Coronary artery (tissue), 2 donors: ENCODE data around the gene FOXO3.
"Not testable (repeated sequence)": the region's sequence is repeated elsewhere in the genome, so short reads cannot be mapped to it uniquely, and the experiment has no call there.

Experiments used
- DNase-seq: peaks from one replicate; pipeline ENCODE4 v3.0.0-alpha.2; 2017; ENCODE audit warnings: low spot score
- H3K27ac ChIP-seq, 2 donors: fragments of 200-600 bp; sonication (generic); one replicate each; pipeline ENCODE4 v1.5.1; 2016 to 2019
- H3K4me3 ChIP-seq: fragments of 200-600 bp; sonication (generic); 2 replicates; pipeline ENCODE4 v1.5.1; 2016; ENCODE audit warnings: mild to moderate bottlenecking, moderate library complexity
- TF ChIP-seq, protein P1 (sequence below): fragments of 200-600 bp; sonication (generic); IDR thresholded peaks from one replicate; pipeline ENCODE4 v1.5.1; 2019; ENCODE audit warnings: antibody characterized with exemption

The FOXO3 gene

GRCh38 chr6:108528878-108529277, 31.8 kb upstream of the FOXO3 start:
- Histone ChIP-seq H3K27ac (no peak overlapping the region), H3K4me3 (no peak overlapping the region)
- TF ChIP-seq, protein P1, sequence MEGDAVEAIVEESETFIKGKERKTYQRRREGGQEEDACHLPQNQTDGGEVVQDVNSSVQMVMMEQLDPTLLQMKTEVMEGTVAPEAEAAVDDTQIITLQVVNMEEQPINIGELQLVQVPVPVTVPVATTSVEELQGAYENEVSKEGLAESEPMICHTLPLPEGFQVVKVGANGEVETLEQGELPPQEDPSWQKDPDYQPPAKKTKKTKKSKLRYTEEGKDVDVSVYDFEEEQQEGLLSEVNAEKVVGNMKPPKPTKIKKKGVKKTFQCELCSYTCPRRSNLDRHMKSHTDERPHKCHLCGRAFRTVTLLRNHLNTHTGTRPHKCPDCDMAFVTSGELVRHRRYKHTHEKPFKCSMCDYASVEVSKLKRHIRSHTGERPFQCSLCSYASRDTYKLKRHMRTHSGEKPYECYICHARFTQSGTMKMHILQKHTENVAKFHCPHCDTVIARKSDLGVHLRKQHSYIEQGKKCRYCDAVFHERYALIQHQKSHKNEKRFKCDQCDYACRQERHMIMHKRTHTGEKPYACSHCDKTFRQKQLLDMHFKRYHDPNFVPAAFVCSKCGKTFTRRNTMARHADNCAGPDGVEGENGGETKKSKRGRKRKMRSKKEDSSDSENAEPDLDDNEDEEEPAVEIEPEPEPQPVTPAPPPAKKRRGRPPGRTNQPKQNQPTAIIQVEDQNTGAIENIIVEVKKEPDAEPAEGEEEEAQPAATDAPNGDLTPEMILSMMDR = no peak
- no peak for DNase-seq

GRCh38 chr6:108531332-108531731, 29.4 kb upstream of the FOXO3 start:
- Histone ChIP-seq H3K27ac (no peak overlapping the region), H3K4me3 (no peak overlapping the region)
- TF ChIP-seq, protein P1 = no peak
- no peak for DNase-seq

DNA sequence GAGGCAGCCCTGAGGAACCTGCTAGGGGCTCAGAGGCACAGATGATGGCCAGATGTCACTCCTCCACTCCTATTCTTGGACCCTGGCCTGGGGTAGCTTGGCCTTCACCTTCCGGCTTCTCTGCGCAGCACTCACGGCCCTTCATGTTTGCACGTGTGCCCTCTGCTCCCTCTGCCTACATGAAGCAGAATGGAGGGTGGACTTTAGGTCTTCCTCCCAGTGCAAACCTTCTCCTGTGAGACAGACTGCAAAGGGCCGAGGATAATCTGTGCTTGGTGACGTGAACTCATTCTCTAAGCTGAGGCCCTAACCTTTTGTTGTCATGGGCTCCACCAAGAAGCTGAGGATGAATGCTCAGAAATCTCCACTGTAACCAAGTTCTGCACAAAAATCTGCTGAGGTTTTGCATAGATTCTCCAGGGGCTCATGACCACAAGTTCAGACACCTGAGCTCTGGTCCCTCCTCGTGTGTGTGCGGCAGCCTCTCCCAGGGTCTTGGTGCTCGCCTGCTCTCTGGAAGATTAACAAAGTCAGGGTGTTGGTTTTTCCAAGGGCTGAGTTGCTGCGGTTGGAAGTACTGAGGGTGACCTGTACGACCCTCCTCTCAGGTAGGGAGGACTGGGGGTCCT, 25.5 kb upstream of the FOXO3 start:
- no peak for DNase-seq
- Histone ChIP-seq H3K27ac (no peak overlapping the region), H3K4me3 (no peak overlapping the region)
- TF ChIP-seq, protein P1 = no peak

DNA sequence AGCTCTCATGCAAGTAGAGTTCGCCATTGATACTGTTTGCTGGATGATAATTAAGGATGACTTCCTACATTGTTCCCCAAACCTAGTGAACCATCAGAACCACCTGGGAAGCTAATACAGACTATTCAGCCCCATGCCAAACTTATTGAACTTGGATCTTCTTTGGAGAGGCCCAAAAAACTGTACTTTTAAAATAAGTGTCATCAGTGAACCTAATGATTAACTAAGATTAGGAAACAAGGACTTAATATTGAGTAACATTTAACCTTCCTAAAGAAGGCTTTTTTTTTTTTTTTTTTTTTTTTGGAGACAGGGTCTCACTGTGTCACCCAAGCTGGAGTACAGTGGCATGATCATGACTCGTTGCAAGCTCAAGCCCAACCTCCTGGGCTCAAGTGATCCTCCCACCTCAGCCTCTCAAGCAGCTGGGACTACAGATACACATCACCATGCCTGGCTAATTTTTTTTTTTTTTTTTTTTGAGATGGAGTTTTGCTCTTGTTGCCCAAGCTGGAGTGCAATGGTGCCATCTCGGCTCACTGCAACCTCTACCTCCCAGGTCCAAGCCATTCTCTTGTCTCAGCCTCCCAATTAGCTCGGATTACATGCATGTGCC, 24.7 kb upstream of the FOXO3 start:
- not testable (repeated sequence) for H3K4me3 ChIP-seq, H3K27ac ChIP-seq, DNase-seq

GRCh38 chr6:108541843-108542759, 18.6 kb upstream of the FOXO3 start:
- Histone ChIP-seq H3K4me3 (no peak overlapping the region), H3K27ac (no peak overlapping the region)
- DNase-seq = no peak
- TF ChIP-seq, protein P1 = peak; percentile 62

- no peak overlapping the region for H3K4me3 ChIP-seq
- no peak overlapping the region for H3K27ac ChIP-seq
- TF ChIP-seq, protein P1 = no peak
- DNase-seq = no peak
Measured at GRCh38 chr6:108543175-108543940, 17.4 kb upstream of the FOXO3 start.

- Histone ChIP-seq H3K4me3 (no peak overlapping the region), H3K27ac (no peak overlapping the region)
- DNase-seq = no peak
- TF ChIP-seq, protein P1 = no peak
Measured at GRCh38 chr6:108544606-108545005, 16.1 kb upstream of the FOXO3 start.
